K562 (cell line): ENCODE results near the gene ZNF165. TPM values are rescaled to one million over a fixed set of nuclear protein-coding genes. Genes with fewer than 3 reads are reported as not detected.

Source experiments
- BCOR ChIP-seq: fragments of 450-650 bp; IDR thresholded peaks from 2 replicates; pipeline ENCODE4 v1.6.1; 2016
- BHLHE40 ChIP-seq: IDR thresholded peaks from 2 replicates; pipeline ENCODE4 v1.6.1; 2011; ENCODE audit warnings: low read length, improper control_type of control experiment
- BRCA1 ChIP-seq, 2 experiments: fragments of 450-650 bp in 1 of 2; sonication (generic) in 1 of 2; formaldehyde crosslinking in 1 of 2; IDR thresholded peaks; 2 replicates each; pipeline versions ENCODE4 v1.5.0 to v1.6.1; 2017 to 2020; ENCODE audit warnings: mild to moderate bottlenecking in 1 of 2, missing genetic modification reagents in 1 of 2
- CEBPZ ChIP-seq: fragments of 150-350 bp; IDR thresholded peaks from 2 replicates; pipeline ENCODE4 v1.6.1; 2014; ENCODE audit warnings: low read depth, mild to moderate bottlenecking, low read length, borderline replicate concordance
- ELK3 ChIP-seq: fragments of 450-650 bp; formaldehyde crosslinking; IDR thresholded peaks from 2 replicates; pipeline ENCODE4 v1.4.0; 2020; ENCODE audit warnings: mild to moderate bottlenecking
- HMG20B ChIP-seq: fragments of 250-450 bp; sonication (Bioruptor Pico); IDR thresholded peaks from 2 replicates; pipeline ENCODE4 v1.5.0; 2021; ENCODE audit warnings: mild to moderate bottlenecking
- KAT2B ChIP-seq: IDR thresholded peaks from one replicate; pipeline ENCODE4 v1.6.1; 2012; ENCODE audit warnings: low read depth, mild to moderate bottlenecking, control low read depth, inconsistent platforms, low read length, moderate library complexity
- MAX ChIP-seq: sonication (generic); formaldehyde crosslinking; IDR thresholded peaks from 2 replicates; pipeline ENCODE4 v1.9.0; 2022; ENCODE audit warnings: mild to moderate bottlenecking, missing genetic modification reagents
- MXD1 ChIP-seq: fragments of 250-450 bp; sonication (Bioruptor Pico); IDR thresholded peaks from 2 replicates; pipeline ENCODE4 v1.8.0; 2021; ENCODE audit warnings: borderline replicate concordance, mild to moderate bottlenecking, moderate library complexity; ENCODE audit not compliant: poor library complexity, severe bottlenecking
- NCOR1 ChIP-seq: fragments of 450-650 bp; IDR thresholded peaks from 2 replicates; pipeline ENCODE4 v1.6.1; 2016; ENCODE audit warnings: mild to moderate bottlenecking, moderate library complexity
- NEUROD1 ChIP-seq: fragments of 150-350 bp; IDR thresholded peaks from 2 replicates; pipeline ENCODE4 v1.6.1; 2014; ENCODE audit warnings: borderline replicate concordance, low read length, low read depth; ENCODE audit not compliant: partially characterized antibody
- NR3C1 ChIP-seq: sonication (generic); formaldehyde crosslinking; IDR thresholded peaks from 2 replicates; pipeline ENCODE4 v1.8.1; 2022; ENCODE audit warnings: missing genetic modification reagents
- RBM22 ChIP-seq: fragments of 200-400 bp; formaldehyde crosslinking; IDR thresholded peaks from 2 replicates; pipeline ENCODE4 v1.6.1; 2018; ENCODE audit warnings: low read length, low read depth; ENCODE audit not compliant: poor library complexity, severe bottlenecking
- RFX1 ChIP-seq: fragments of 450-650 bp; IDR thresholded peaks from 2 replicates; pipeline ENCODE4 v1.6.1; 2016; ENCODE audit warnings: mild to moderate bottlenecking, moderate library complexity
- SAFB2 ChIP-seq: fragments of 200-400 bp; formaldehyde crosslinking; IDR thresholded peaks from 2 replicates; pipeline ENCODE4 v1.6.1; 2018; ENCODE audit warnings: borderline replicate concordance, low read length, low read depth, moderate library complexity; ENCODE audit not compliant: severe bottlenecking
- SIN3B ChIP-seq: fragments of 450-650 bp; IDR thresholded peaks from 2 replicates; pipeline ENCODE4 v1.6.1; 2017; ENCODE audit warnings: low read depth, mild to moderate bottlenecking, moderate library complexity
- ZNF175 ChIP-seq: fragments of 200-800 bp; sonication (Bioruptor generic); IDR thresholded peaks from 2 replicates; pipeline ENCODE4 v1.6.1; 2016; ENCODE audit warnings: low read depth, mild to moderate bottlenecking, missing genetic modification characterization, missing compliant biosample characterization
- ZNF184 ChIP-seq: sonication (generic); formaldehyde crosslinking; IDR thresholded peaks from 2 replicates; pipeline ENCODE4 v1.5.0; 2020; ENCODE audit warnings: missing genetic modification reagents
- polyA plus RNA-seq, 8 experiments: library from polyadenylated mRNA; depleted of rRNA in 4 of 8; stranded (reverse) in 5 of 8; unstranded in 3 of 8; fragments of >200 nt; fragmentation: Nextera tagmentation in 2 of 8; fragmentation: Illumina TruSeq in 1 of 8; extraction: Ambion mirVana in 2 of 8; extraction: Trizol in 1 of 8; gene quantifications; 2 replicates each; pipeline versions ENCODE4 v1.2.1 to v1.2.3, GENCODE V29; 2011 to 2014; ENCODE audit warnings: inconsistent platforms in 1 of 8, missing spikeins in 1 of 8
- total RNA-seq, 7 experiments: library from RNA; depleted of rRNA in 6 of 7; stranded (reverse); fragments of >200 nt in 6 of 7; fragmentation: Illumina TruSeq in 2 of 7; extraction: Trizol in 2 of 7; gene quantifications; 2 replicates each; pipeline versions ENCODE4 v1.2.1 to v1.2.3, GENCODE V29; 2011 to 2021; ENCODE audit warnings: low replicate concordance in 1 of 7

Gene ZNF165
- total and polyA plus RNA-seq, 9 of the 15 experiments (the other 6 are each of a cell fraction or from before 2014, with no cell fraction given) = 0.82 to 3.6 (median 1.2) TPM

GRCh38 chr6:28104392-28105244 lies 24.2 kb downstream of the ZNF165 start (continued):
- TF ChIP-seq BRCA1 (IDR thresholded peaks at IDR 0.05) (no peak), BRCA1 (CRISPR knock-in tag; IDR thresholded peaks at IDR 0.05) (no peak), ZNF175 (CRISPR knock-in tag) (peak; percentile 72; the same call in 1 of the 2 replicates), HMG20B (CRISPR knock-in tag) (no peak), RBM22 (peak; percentile 68), NEUROD1 (peak; percentile 15), KAT2B (no peak), ELK3 (CRISPR knock-in tag) (no peak), MAX (CRISPR knock-in tag) (peak; percentile 66), BCOR (0 out of 2 replicates have a peak, but pooled peaks have one; percentile 14), CEBPZ (no peak), NR3C1 (CRISPR knock-in tag) (no peak), BHLHE40 (no peak), RFX1 (no peak), ZNF184 (no peak), NCOR1 (no peak), SIN3B (peak; percentile 53; the same call in 1 of the 2 replicates), MXD1 (CRISPR knock-in tag) (no peak), SAFB2 (no peak)
